ENCODE results near the gene PRELP. TPM values are rescaled to one million over a fixed set of nuclear protein-coding genes. Genes with fewer than 3 reads are reported as not detected.

Gene PRELP
- total and polyA plus RNA-seq, 2 of the 8 experiments (the other 6 are each of a cell fraction or from before 2014, with no cell fraction given), result 0.13 to 0.23 TPM

DNA sequence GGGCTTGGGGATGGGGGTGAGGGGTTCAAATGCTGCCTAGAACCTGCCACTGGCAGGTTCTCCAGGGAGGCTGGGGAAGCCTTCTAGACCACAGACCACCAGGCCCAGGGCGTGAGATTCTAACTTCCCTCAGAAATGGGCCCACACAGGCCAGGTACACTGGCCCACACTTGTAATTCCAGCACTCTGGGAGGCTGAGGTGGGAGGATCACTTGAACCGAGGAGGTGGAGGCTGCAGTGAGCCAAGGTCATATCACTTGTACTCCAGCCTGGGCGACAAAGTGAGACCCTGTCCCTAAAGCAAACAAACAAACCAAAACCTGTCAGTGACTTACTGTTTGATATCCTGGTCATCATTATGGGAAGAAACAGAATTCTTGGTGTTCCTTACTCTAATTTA, 50.1 kb downstream of the PRELP start (continued):
- TF ChIP-seq NANOG (IDR thresholded peaks at IDR 0.05; ENCODE audit: insufficient read depth, low read depth, low read length, poor library complexity, severe bottlenecking) (no peak), TBP (IDR thresholded peaks at IDR 0.05; ENCODE audit: low read depth, low read length) (no peak), RAD21 (IDR thresholded peaks at IDR 0.05 in 1 of 2, conservative IDR thresholded peaks at IDR 0.05 in 1 of 2; ENCODE audit: low read depth in 2 of 2, low read length in 2 of 2) (no peak)
